GM19468 (cell line): ENCODE results near the gene ATXN10.
"Not testable (repeated sequence)": the region's sequence is repeated elsewhere in the genome, so short reads cannot be mapped to it uniquely, and the experiment has no call there.

Source experiments
- ATAC-seq: cut with Tn5 transposase; IDR thresholded peaks from one replicate; pipeline ENCODE4 v1.9.1; 2021; ENCODE audit warnings: mild to moderate bottlenecking, moderate library complexity, moderate number of reproducible peaks; ENCODE audit not compliant: unreplicated experiment; ENCODE audit errors: extremely low read depth

ATXN10 gene, protein sequence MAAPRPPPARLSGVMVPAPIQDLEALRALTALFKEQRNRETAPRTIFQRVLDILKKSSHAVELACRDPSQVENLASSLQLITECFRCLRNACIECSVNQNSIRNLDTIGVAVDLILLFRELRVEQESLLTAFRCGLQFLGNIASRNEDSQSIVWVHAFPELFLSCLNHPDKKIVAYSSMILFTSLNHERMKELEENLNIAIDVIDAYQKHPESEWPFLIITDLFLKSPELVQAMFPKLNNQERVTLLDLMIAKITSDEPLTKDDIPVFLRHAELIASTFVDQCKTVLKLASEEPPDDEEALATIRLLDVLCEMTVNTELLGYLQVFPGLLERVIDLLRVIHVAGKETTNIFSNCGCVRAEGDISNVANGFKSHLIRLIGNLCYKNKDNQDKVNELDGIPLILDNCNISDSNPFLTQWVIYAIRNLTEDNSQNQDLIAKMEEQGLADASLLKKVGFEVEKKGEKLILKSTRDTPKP

DNA sequence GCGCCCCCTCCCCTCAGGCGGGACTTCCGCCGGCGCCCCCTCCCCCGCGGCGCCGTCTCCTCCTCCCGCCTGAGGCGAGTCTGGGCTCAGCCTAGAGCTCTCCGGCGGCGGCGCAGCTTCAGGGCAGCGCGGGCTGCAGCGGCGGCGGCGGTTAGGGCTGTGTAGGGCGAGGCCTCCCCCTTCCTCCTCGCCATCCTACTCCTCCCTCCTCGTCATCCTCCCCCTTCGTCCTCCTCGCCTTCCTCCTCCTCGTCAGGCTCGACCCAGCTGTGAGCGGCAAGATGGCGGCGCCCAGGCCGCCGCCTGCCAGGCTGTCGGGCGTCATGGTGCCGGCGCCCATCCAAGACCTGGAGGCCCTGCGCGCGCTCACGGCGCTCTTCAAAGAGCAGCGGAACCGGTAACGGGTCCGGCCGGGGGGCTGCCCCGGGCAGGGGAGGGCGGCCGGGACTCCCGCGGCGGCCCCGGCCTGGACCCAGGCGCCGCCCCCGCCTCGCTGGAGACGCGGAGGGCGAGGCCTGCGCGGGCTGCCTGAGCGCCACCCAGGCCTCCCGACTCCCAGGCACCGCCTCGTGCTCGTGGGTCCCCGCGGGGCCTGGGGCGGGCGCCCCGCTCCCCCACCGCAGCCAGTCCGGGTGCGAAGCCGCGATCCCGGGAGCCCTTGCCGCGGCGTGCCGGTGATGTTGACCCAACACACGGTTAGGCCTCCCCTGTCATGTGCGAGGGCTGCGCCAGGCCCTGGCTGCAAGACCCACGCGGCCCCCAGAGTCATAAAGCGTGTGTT, at the start of gene ATXN10:
TSS of gene ATXN10 (plus strand) at position 52 of the 781 bp plus-strand sequence. CDS start at position 282, 230 bp downstream.
- peak; percentile 26 for ATAC-seq

GRCh38 chr22:45621836-45622600, 49.6 kb upstream of the ATXN10 start:
- ATAC-seq: no peak

DNA sequence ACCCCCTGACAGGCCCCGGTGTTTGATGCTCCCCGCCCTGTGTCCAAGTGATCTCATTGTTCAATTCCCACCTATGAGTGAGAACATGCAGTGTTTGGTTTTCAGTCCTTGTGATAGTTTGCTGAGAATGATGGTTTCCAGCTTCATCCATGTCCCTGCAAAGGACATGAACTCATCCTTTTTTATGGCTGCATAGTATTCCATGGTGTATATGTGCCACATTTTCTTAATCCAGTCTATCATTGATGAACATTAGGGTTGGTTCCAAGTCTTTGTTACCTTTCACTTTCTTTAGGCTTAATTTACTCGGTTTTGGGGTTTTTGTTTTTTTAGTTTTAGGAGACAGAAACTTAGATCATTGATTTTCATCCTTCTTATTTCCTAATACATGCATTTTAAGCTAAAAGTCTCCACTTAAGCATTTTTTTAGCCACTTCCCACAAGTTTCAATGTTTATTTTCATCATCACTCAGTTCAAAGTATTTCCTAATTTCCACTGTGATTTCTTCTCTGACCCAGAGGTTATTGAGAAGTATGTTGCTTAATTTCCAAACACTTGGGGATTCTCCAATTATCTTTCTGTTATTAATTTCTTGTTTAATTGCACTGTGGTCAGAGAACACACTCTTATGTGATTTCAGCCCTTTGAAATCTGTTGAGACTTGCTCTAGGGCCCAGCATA, 48.0 kb upstream of the ATXN10 start:
- ATAC-seq: not testable (repeated sequence)

- no peak for ATAC-seq
These were observed 45.4 kb upstream of the ATXN10 start for GRCh38 chr22:45626198-45626651.

DNA sequence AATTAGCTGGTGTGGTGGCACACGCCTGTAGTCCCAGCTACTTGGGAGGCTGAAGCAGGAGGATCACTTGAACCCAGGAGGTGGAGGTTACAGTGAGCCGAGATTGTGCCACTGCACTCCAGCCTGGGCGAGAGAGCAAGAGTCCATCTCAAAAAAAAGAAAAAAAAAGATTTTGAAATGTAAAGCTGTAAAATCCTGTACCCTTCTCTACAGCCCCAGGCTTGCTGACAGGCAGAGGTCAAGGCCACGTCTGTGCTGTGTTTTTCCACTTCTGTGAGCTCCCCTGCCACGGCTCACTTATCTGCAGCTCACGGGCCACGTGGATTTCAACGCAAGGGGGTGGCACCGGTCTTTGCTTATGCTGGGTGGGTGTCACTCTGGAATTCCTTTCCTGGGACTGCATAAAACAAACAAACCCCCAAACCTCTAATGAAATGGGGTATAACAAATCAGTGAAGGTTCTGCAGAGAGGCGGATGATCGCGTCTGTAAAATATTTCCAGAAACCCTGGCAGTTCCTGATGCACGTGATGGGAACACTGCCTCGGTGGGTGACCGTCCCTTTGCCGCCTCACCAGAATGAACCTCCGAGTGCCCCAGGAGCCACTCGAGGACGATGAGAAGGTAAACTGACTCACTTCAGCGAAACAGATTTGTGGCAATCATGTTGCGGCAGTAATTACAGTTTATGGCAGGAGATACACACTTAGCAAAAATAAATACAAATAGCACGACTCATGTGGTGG, 44.0 kb upstream of the ATXN10 start:
- no peak for ATAC-seq

GRCh38 chr22:45628515-45628914, 43.1 kb upstream of the ATXN10 start:
- no peak for ATAC-seq

- no peak for ATAC-seq
These were observed 42.1 kb upstream of the ATXN10 start for GRCh38 chr22:45629469-45630089.

GRCh38 chr22:45630436-45630835, 41.2 kb upstream of the ATXN10 start:
- ATAC-seq: no peak

- no peak for ATAC-seq
These were observed 40.3 kb upstream of the ATXN10 start for GRCh38 chr22:45631140-45631840.

DNA sequence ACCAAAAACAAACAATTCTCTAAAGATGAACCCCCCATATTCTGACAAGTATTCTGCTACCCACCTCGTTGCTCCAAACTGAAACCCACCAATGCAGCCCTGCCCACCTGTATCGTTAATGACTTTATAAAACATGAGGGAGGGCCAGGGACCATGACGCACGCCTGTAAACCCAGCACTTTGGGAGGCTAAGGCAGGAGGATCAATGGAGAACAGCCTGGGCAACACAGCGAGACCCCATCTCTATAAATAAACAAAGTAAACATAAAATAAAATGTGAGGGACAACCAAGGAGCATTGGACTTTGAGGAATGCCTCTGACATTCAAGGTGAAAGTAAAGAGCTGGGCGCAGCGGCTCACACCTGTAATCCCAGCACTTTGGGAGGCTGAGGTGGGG, 39.8 kb upstream of the ATXN10 start:
- ATAC-seq: no peak

- ATAC-seq: no peak
These were observed 38.7 kb upstream of the ATXN10 start for GRCh38 chr22:45632791-45633515.

- ATAC-seq: no peak
These were observed 35.0 kb upstream of the ATXN10 start for GRCh38 chr22:45636683-45637082.

- ATAC-seq: no peak
These were observed 33.4 kb upstream of the ATXN10 start for GRCh38 chr22:45638197-45638596.

DNA sequence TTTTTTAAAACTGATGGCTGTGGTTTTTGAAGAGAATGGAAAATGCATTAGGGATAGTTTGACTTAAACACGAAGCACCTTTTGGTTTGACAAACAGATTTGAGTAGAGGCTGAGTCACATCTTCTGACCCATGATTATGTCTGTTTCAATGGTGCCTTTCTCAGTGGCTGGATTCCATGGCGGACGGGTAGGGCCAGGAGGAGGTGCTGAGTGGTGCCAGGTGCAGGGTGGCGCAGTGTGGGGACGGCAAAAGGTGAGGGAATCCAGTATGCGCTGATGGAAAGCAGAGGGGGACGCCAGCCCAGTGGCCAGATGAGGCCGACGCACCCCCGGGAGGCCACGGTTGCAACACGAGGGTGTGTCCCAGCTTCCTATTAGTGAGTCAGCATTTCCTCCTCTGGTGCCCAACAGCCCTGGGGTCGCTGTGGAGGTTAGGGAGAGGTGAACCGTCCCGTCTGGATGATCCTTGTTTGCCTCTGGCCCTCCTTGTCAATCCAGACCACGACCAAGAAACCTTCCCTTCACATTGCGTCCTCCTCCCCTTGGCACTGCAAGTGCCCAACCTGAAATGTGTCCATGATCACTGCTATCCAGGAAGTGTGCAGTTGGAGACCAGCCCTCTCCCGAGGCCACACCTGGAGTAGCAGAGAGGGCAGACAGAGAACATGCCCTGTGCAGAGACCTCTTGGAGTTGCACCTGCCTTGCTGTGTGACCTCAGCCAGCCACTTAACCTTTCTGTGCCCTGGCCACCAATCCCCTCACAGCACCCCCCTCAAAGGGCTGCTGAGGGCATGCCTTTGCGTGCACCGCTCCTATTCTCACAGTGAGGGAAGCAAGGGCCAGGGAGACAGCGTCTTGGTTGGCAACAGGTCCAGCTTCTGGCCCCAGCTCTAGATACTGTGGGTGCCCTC, 32.5 kb upstream of the ATXN10 start:
- no peak for ATAC-seq

DNA sequence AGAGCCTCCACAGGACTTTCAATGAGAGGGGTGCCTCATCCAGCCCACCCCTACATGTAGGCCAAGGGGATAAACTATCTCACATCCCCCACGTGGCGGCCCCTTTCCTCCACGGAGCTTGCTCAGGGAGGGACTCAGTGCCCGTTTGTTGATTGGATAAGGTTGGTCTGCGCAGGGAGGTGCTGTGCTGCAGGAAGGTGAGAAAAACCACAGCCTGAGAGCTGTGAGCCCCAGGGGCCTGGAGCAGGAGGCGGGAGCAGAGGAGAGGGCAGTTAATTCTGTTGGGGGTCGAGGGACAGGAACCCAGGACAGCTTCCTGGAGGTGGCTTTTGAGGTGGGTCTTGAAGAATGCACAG, 31.9 kb upstream of the ATXN10 start:
- no peak for ATAC-seq

GRCh38 chr22:45640291-45640940, 31.2 kb upstream of the ATXN10 start:
- no peak for ATAC-seq
